NCI-H2171 treated with DMSO at 0.1 percent for 48 hours (cell line): ENCODE measurements around the gene MEX3A.
A peak's percentile ranks its signal among the peaks of the same experiment; 100 is the strongest.

Experiments used
- DNase-seq: peaks from one replicate; lab custom pipeline; 2025; lab: John Stamatoyannopoulos, UW

The MEX3A gene

DNA sequence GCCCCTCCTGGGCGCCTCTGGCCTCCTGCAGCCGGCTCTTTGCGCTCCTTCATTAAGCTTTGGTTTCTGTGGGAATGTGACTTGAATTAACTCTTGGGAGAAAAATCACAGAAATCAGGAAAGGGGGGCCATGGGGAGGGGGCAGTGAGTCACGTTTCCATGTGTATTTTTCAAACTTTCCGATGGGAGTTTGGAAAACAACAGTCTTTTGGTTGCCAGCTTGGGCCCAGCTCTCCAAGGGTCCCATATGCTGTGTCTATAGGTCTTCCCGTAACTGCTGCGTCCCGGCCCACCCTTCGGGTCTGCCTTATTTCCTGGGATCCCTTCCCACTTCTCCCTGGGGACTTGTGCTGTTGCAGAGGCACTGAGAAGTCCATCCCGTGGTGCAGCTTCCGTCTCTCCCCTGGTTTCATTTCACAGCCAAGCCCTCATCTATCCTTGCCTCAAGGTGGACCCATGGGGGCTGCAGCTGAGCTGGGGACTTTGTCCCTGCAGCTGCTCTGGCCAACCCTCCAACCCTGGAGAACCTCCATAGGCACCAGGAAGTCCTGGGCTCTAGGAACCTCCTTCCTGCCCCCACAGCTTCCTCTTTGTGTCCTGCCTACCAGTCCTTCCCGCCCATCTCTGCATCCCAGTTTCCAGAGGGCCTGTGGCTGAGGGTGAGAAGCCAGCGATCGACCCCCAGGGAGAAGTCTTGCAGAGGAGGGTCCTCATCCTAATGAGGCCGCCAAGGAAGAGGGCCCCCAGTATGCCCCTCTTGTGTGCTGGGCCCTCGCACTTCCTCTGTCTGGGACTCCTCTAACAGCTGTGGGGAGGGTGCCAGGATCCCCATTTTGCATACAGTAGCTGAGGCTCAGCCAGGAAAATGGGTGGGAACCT, 20.6 kb upstream of the MEX3A start:
- no peak for DNase-seq

DNA sequence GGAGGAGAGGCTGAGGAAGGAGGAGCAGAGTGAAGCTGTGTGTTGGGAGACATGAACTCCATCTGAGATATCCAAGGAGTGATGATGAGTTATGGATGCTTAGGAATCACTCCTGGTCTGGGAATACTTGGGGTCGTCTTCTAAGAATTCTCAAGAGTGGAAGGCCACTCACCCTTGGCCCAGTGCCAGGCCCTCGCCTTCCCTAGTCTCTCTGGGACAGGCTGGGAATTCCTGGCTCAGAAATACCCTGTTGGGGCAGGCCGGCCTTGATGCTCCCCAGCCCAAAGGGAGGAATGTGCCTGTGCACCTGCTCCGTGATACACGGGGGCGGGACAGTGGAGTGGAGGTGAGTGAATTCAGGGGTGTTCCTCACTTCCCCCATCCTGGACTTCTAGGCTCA, 19.6 kb upstream of the MEX3A start:
- no peak for DNase-seq

DNA sequence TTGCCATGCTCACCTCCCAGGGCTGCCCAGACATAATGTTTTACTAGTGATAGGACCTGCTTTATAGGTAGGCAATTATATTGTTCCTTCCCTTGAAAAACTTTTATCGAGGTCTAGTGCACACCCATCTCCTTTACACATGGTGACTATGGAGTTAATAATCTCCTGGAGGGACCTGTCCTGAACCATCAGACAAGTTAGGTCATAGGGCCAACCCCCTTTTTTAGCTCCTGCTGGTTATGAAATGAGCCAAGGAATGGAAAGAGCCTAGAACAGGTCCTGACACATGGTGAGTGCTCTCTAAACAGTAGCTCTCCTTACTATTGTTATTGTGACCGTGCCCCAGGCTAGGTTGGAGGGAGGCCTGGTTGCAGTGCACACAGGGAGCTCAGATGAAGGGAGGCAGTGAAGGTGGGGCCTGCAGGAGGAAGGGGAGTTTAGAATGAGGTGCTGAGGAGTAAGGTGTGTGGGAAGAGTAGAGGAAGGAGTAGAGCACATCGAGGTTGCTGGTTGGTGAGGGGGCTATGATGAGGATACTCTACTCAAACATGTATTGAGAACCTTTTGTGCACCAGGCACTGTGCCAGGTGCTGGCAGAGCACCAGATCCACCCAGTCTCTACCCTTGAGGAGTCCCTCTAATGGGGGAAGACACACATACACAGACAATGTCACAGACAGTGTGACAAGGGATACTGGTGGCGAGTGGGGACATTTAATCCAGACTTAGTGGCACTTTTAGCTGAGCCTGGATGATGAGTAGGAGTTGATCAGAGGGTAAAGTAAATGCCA, 18.1 kb upstream of the MEX3A start:
- DNase-seq: peak; percentile 52

DNA sequence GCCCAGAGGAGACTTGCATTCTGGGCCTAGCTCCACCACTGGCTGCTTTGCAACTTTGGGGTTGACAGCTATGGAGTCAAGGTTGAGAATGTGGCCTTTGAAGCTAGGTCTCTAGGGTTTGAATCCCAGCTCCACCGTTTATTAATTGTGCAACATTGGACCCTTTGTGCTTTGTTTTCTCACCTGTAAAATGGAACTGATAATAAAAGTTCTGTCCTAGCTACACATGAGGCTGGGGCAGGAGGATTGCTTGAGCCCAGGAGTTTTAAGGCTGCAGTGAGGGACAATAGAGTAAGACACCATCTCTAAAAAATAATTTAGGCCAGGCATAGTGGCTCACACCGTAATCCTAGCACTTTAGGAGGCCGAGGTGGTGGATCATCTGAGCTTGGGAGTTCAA, 17.0 kb upstream of the MEX3A start:
- no peak for DNase-seq

DNA sequence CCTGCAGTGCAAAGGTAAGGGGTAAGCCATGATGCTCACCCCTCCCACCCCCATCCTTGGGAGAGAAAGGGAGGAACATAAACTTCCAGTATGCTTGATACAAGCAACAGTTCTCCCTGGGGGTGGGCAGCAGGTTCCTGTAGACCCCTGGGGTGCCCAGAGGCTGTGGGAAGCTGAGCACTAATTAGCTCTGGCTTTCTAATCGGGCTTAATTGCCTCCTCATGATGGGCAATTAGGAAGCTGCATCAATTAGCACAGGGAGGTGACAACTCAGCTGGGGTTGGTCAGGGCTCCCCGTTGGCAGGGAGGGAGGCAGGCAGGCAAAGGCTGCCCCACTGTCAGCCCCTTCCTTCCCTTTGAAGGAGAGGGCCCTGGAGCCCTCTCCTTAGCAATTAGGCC, 16.5 kb upstream of the MEX3A start:
- DNase-seq: no peak

DNA sequence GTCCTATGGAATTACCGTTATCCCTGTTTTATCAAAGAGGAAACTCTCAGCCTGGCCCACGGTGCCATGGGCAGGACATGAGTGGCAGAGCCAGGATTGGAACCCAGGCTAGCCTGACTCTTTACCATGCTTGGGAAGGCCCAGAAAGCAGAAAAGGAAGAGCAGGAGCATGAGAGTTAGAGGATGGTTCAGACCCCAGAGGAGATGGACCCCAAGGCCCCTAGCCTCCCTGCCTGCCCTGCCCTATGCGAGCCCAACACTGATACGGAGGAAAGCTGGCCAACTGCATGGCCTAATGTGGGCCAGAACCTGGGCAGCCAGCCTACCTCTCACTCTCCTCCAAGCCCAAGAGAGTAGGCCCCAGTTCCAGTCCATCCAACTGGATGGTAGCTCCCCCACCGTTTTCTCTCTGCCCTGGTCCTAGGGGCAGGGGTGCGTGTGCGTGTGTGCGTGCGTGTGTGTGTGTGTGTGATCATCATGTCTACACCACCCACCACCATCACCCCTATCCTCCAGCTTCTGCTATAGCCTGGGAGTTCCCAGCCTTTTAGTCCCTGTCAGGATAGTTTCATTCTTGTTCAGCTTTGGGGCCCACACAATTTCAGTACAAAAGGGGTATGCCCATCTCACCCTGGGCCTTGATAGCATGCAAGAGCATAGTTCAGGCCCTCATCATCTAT, 15.4 kb upstream of the MEX3A start:
- no peak for DNase-seq

DNA sequence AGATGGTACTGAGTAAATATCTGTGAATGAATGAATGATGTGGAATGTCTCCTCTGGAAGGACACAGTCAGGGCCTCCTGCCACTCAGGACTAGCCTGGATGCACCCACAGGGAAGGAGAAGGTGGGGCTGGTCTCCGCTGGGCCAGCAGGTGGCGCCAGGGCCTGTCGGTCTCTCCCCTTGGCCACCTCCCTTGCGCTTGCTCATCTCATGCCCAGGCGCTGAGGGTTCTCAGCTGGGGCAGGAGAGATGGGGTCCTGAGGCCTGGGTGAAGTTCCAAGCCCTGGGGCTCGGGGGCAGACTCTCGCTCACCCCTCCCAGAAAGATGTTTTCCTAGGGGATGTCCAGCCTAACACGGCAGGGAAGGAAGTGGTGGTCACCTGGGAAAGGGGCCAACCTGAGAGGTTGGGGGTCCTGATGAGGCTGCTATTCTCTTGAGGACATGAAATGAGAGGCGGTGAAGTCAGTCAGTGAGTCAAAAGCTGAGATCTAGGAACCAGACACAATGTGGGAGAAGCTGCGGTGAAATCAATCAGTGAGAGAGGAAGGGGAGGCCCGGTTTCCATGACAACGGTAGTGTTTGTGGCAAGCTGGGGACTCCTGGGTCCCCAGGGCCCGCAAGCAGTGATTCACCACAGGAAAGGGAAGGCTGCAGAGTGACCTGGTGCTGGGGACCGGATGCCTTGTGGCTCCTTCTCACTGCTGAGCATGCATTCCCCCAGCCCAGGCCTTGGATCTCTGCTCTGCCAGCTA, 14.6 kb upstream of the MEX3A start:
- peak; percentile 33 for DNase-seq

DNA sequence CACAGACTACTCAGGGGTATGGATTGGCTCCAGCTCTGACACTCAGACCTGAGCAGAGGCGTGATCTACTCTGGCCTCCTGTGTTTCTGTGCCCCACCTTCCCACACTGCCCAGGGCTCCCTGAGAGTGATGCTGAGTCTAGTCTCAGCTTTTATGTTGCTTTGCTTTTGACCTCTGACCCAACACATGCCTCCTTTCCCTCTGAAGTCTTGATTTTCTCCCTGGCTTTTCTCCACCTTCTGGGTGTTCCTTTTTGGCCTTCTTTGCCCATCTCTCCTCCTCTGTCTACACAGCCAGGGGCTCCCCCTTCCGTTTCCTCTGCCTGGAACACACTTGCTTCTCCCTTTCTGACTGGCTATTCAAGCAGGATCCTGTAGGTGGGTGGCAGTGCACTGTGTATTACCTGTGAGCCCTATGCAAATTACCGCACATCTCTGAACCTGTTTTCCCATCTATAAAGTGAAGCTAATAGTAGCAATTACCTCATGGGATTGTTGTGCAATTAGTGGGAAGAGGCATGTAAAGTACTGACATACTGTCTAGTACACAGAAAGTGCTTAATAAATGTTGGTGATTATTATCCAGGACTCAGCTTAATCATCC, 13.7 kb upstream of the MEX3A start:
- no peak for DNase-seq

DNA sequence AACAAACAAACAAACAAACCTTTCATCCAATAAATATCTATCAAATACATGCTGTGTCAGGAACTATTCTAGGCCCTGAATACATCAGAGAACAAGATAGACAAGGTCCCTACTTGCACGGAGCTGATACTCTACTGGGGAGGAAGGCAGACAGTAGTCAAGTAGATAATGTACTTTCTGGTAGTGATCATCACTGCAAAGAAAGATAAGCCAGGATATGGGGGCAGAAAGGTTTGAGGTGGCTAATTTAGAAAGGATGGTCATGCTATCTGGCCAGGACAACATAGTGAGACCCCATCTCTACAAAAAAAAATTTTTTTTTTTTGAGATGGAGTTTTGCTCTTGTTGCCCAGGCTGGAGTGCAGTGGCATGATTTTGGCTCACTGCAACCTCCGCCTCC, 9.3 kb upstream of the MEX3A start:
- DNase-seq: no peak

DNA sequence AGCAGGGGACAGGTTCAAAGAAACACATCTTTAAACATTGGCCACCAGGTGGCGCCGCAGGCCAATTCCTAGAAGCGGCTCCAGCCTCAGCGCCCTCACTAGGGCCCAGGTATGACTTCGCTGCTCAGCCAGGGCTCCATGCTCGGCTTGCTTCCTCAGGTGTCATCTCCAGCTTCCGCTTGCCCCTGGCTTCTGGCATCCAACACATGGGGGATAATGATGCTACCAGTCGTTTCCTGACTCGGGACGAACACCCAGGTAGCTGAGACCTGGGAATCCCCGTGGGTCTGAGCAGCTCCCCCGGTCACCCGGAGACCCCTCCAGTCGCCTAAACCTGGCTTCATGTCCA, 8.5 kb upstream of the MEX3A start:
- DNase-seq: peak; percentile 91

DNA sequence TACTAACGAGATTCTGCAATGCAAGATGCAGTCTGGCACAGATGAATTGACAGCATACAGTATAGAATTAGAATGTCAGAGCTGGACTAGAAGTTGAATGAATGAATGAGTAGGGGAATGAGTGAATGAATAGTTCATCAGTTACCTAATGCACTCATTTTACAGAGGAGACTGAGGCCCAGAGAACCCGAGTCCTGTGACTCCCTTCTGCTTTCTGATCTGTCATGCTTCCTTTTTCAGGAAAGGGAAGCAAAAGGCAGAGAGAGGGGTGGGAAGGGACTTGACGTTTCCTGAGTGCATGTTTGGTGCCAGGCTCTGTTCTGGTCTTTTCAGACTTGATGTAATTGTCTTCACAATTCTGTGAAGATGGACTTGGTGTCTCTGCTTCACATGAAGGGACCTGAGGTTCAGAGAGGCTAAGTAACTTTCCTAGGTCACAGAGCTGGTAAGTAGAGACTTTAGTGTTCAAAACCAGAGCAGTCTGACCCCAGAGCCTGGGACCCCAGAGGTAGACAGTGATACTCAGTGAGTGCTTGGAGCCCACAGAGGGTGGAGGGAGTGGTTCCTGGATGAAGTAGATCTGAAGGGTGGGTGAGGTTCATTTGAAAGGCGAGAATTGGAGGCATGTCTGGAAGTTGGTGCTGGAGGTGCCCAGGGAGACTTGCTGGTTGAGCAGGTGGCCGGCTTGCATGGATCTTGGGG, 8.0 kb upstream of the MEX3A start:
- DNase-seq: peak; percentile 69

DNA sequence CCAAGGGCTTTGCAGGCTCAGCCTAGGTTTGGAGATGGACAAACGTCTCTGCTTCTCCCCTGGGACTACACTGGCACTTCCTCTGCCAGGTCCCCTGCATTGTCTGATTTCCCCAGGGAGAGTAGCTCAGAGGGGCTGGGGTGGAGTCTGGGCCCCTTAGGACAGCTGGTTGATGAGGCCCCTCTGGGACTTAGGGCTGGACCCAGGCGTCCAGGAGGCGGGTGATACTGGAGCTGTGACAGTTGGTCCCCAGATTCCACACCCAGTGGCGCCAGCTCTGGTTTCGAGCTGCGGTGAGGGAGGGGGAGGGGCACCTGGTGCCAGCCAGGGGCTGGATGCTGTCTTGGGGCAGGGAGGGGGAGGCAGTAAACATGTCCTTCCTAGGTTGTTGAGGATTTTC, 7.4 kb upstream of the MEX3A start:
- DNase-seq: peak; percentile 92

DNA sequence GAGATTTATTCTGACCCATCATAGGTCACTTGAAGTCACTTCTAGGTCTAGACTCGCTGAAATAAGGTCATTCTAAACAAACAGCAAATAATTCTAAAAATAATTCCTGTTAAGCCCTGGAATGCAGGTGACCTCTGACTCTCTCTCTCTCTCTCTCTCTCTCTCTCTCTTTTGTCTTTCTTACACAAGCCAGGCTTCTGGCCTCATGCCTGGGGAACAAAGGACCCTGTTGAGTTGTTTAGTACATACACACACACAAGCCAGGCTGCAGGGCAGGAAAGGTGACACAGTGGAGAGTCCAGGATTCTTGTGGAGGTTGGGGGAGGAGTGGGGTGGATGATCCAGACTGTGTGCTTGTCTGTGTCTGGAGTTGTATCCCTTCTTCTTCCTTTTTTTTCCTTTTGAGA, 4.0 kb upstream of the MEX3A start:
- DNase-seq: no peak

DNA sequence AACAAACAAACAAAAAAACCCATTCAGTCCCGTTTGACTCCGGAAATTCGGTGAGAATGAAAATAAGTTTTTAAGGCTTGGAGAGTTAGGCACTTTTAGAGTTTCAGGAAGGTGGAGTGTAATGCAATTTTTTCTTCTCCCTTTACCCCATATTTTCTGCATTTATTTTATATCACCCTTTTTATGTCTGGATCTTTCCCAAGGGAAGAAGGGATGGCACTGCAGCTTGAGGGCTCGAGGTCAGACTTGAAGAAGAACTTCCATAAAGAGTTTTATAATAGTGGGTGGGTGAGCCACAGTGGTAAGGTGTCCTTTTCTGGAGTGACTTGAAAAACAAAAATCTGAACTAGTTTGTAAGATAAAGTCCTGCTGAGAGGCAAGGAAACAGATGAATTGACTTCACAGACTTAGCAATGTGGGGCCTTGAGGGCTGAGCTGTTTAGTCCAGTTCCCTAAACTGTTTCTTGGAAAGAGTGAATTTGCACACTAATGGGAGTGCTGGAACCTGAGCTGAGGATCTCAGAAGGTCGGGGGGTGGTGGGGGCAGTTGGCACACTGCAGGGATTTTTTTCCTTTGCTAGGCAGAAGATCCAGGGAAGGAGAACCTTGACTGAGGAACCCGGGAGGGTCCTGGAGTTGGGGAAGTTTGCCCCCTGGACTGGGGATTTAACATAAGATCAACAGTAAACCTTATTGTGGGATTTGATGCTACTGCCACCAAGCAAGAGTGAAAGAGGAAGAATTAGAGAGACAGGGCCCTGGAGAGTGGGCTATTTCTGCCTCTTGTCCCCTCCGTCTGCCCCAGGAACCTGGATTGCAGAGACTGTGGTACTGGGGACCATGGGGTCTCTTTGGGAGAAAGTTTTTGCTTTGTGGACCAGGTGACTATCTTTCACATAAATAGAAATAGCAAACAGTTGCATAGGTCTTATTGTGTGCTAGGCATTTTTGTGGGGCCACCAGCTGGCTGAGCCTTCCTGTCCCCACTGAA, 1.8 kb upstream of the MEX3A start:
- DNase-seq: no peak

DNA sequence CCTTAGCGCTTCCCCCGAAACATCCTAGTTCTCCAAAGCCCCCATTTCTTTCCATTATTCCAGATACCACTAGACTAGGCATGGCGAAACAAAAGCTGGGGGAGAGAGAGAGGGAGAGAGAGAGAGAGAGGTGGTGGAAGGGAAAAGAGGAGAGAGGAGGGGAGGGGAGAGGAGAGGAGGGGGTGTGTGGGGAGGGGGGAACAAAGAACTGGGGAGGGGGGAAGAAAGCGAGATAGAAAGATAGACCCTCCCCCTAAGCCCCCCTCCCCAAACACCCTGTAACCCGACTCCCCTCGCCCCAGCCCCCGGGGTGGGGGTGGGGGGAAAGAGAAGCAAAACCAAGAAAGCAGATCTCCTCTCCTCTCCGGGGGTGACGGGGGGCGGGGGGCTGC, 352 bp downstream of the MEX3A start:
- peak; percentile 30 for DNase-seq

DNA sequence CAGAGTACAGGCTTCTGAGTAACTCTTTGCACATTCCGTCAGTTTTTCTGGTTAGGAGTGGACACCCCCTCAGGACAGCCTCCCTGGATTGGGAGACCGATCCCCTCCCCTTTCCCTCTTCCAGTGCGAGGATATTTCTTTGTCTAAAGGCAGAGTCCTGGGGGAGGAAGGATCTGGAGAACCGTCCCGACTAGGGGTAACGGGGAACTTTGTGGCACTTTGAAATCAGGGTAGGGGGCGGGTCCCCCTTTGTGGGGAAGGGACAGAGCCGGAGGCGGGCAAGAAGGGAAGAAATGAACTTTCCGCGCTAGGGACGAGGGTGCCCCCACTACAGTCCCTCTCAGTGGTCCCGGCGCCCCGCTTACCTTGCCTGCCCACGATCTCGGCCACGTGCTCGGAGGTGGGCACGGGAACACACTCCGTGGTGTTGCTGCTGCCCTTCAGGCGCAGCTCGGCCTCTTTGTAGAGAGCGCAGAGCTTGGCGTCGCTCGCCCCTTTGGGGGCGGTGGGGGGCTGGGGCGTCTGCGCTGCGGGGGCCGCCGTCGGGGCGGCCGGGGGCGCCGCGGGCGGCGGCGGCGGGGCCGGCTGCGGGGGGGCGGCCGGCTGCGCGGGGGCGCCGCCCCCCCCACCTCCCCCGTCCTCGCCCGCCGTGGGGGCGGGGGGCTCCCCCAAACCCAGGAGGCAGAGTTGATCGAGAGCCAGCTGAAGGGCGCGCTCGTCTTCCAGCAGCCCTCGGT, 917 bp downstream of the MEX3A start:
- peak; percentile 27 for DNase-seq

DNA sequence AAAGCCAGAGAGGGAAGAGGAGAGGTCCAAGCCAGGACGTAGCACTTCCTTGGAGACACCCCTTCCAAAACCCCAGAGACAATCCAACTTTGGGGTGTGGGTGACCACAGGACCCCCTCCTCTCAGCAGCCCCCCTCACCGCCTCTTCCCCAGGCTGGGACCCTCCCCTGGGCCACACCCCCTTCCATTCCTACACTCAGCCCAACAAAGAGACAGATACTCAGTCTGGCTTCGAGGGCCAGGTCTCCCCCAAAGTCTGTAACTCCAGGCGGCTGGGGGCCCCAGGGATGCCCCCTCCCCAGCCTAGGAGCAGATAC, 1.4 kb downstream of the MEX3A start:
- DNase-seq: no peak

DNA sequence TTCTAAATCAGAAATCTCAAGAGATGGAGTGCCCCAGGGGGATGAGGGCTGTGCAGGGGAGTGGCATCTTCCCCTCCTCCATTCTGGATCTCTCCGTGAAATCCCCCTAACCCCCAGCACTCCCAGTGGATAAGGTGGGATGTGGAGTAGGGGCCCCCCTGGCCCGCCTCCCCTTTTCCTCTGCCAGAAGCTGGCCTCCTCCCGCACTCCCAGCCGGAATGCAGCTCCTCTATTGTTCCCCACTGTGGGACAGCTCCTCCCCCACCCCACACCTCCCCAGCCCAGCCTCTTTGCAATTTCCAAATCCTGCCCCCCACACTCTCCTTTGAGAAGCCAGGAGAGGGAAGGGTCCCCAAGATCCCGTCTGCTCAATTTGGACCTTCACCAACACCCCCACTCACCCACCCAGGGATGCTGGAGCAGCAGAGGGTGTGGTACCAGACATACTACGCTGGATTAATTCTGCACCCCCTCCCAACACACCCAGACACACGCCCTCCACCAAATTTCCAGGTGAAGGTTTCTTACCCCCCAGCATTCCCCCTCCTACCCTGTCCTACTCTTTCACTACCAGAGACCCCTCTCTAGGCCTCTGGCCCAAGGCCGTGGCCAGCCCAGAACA, 1.9 kb downstream of the MEX3A start:
- DNase-seq: no peak

DNA sequence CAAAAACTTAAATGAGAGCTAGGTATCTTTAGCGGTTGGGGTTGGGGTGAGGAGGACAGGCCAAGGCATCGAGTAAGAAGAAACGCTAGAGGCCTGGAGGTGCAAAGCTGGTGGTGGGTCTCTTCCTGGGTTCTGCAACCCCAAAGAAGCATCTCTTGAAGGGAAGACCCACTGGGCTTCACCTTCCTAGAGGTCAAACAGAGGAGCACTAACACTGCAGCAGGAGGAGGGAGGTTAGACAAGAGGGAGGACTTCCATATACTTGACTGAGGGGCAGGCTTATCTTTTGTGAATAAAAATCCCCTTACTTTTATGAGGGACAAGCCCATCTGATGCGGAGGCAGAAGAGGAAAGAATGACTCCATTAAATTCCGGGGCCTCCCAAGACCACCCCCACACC, 2.5 kb downstream of the MEX3A start:
- DNase-seq: no peak
